GM23338 (cell line): ENCODE measurements around the gene TPRX1. TPM values are rescaled to one million over a fixed set of nuclear protein-coding genes. Genes with fewer than 3 reads are reported as not detected.

Experiments used
- ATAC-seq: fragments of 200-7000 bp; cut with Tn5 transposase; 3 replicates; pipeline ENCODE4 v1.9.1; 2020
- DNase-seq: peaks from one replicate; pipeline ENCODE4 v3.0.0-alpha.2; 2015; ENCODE audit warnings: low spot score
- H2AFZ ChIP-seq: fragments of 200-600 bp; sonication (generic); 2 replicates; pipeline ENCODE4 v1.8.0; 2016; ENCODE audit warnings: antibody characterized with exemption, mild to moderate bottlenecking, moderate library complexity
- H3F3A ChIP-seq: fragments of 200-600 bp; sonication (generic); replicated peaks from 2 replicates; pipeline ENCODE4 v1.8.0; 2017; ENCODE audit warnings: antibody characterized with exemption, mixed run types, low read depth
- H3K27ac ChIP-seq: fragments of 200-600 bp; sonication (generic); 2 replicates; pipeline ENCODE4 v1.6.1; 2016; ENCODE audit warnings: low read depth
- H3K27me3 ChIP-seq: fragments of 200-600 bp; sonication (generic); 2 replicates; pipeline ENCODE4 v1.8.0; 2016; ENCODE audit warnings: mild to moderate bottlenecking, mixed run types, moderate library complexity; ENCODE audit not compliant: insufficient read depth
- H3K36me3 ChIP-seq: fragments of 200-600 bp; sonication (generic); 2 replicates; pipeline ENCODE4 v1.8.0; 2016; ENCODE audit warnings: mild to moderate bottlenecking; ENCODE audit not compliant: insufficient read depth
- H3K4me1 ChIP-seq: fragments of 200-600 bp; sonication (generic); 2 replicates; pipeline ENCODE4 v1.8.0; 2016; ENCODE audit warnings: mild to moderate bottlenecking, moderate library complexity; ENCODE audit not compliant: insufficient read depth
- H3K4me2 ChIP-seq: fragments of 200-600 bp; sonication (generic); 2 replicates; pipeline ENCODE4 v1.7.1; 2017; ENCODE audit warnings: mixed run types
- H3K4me3 ChIP-seq: fragments of 200-600 bp; sonication (generic); 2 replicates; pipeline ENCODE4 v1.6.1; 2016; ENCODE audit warnings: mixed run types
- H3K79me2 ChIP-seq: fragments of 200-600 bp; sonication (generic); replicated peaks from 2 replicates; pipeline ENCODE4 v1.8.0; 2017; ENCODE audit warnings: mild to moderate bottlenecking; ENCODE audit not compliant: insufficient read depth
- H3K9me2 ChIP-seq: fragments of 200-600 bp; sonication (generic); 2 replicates; pipeline ENCODE4 v1.8.0; 2017; ENCODE audit not compliant: insufficient read depth
- H4K20me1 ChIP-seq: fragments of 200-600 bp; sonication (generic); replicated peaks from 2 replicates; pipeline ENCODE4 v1.8.0; 2017; ENCODE audit warnings: mild to moderate bottlenecking; ENCODE audit not compliant: insufficient read depth
- H3K27ac Mint-ChIP-seq: 2 replicates; pipeline ENCODE4 v1.8.0; 2020; ENCODE audit warnings: inconsistent platforms, mild to moderate bottlenecking, moderate library complexity, mixed read lengths
- H3K27me3 Mint-ChIP-seq: 3 replicates; pipeline ENCODE4 v1.8.0; 2022; ENCODE audit warnings: low read depth, mild to moderate bottlenecking, moderate library complexity, mixed read lengths, inconsistent platforms; ENCODE audit not compliant: insufficient read depth, poor library complexity
- H3K36me3 Mint-ChIP-seq: 3 replicates; pipeline ENCODE4 v1.8.0; 2021; ENCODE audit warnings: low read depth, mild to moderate bottlenecking, inconsistent platforms, moderate library complexity, mixed read lengths
- H3K4me1 Mint-ChIP-seq: 3 replicates; pipeline ENCODE4 v1.8.0; 2020; ENCODE audit warnings: mild to moderate bottlenecking, inconsistent platforms, mixed read lengths
- H3K4me3 Mint-ChIP-seq: 3 replicates; pipeline ENCODE4 v1.8.0; 2021; ENCODE audit warnings: moderate library complexity, mild to moderate bottlenecking, inconsistent platforms, mixed read lengths
- H3K9me3 Mint-ChIP-seq: 3 replicates; pipeline ENCODE4 v1.8.0; 2020; ENCODE audit warnings: moderate library complexity, mild to moderate bottlenecking, inconsistent platforms, mixed read lengths
- CREB1 ChIP-seq: fragments of 250-450 bp; sonication (Bioruptor Pico); IDR thresholded peaks from 2 replicates; pipeline ENCODE4 v1.5.0; 2020; ENCODE audit warnings: low read depth, mild to moderate bottlenecking, moderate library complexity
- EZH2 ChIP-seq: fragments of 200-600 bp; sonication (generic); IDR thresholded peaks from one replicate; pipeline ENCODE4 v1.8.0; 2017; ENCODE audit warnings: antibody characterized with exemption, mild to moderate bottlenecking, low read depth; ENCODE audit not compliant: unreplicated experiment
- EZH2phosphoT487 ChIP-seq: fragments of 200-600 bp; sonication (generic); IDR thresholded peaks from one replicate; pipeline ENCODE4 v1.8.1; 2018; ENCODE audit warnings: antibody characterized with exemption; ENCODE audit not compliant: unreplicated experiment
- JUNB ChIP-seq: IDR thresholded peaks from one replicate; pipeline ENCODE4 v1.6.1; 2016; ENCODE audit warnings: antibody characterized with exemption; ENCODE audit not compliant: unreplicated experiment
- NANOG ChIP-seq: IDR thresholded peaks from 2 replicates; pipeline ENCODE4 v1.6.1; 2016; ENCODE audit warnings: antibody characterized with exemption, borderline replicate concordance
- POLR2AphosphoS5 ChIP-seq: IDR thresholded peaks from 2 replicates; pipeline ENCODE4 v1.6.1; 2016; ENCODE audit warnings: antibody characterized with exemption, low read depth
- STAT1 ChIP-seq: IDR thresholded peaks from one replicate; pipeline ENCODE4 v1.6.1; 2016; ENCODE audit warnings: antibody characterized with exemption; ENCODE audit not compliant: unreplicated experiment
- ZNF114 ChIP-seq: fragments of 250-450 bp; sonication (Bioruptor Pico); IDR thresholded peaks from 2 replicates; pipeline ENCODE4 v1.5.0; 2020; ENCODE audit warnings: mild to moderate bottlenecking, moderate library complexity
- ZNF331 ChIP-seq: fragments of 250-450 bp; sonication (Bioruptor Pico); IDR thresholded peaks from 2 replicates; pipeline ENCODE4 v1.5.0; 2020; ENCODE audit warnings: low read depth, mild to moderate bottlenecking, moderate library complexity
- ZNF462 ChIP-seq: fragments of 250-450 bp; sonication (Bioruptor Pico); IDR thresholded peaks from 2 replicates; pipeline ENCODE4 v1.5.0; 2020; ENCODE audit warnings: mild to moderate bottlenecking, moderate library complexity
- polyA plus RNA-seq: library from polyadenylated mRNA; unstranded; fragments of >200 nt; fragmentation: Nextera tagmentation; extraction: Ambion mirVana; gene quantifications from 2 replicates; pipeline ENCODE4 v1.2.1, GENCODE V29; 2016
- total RNA-seq: library from RNA; depleted of rRNA; stranded (reverse); fragments of >200 nt; shearing (Covaris generic); gene quantifications from 2 replicates; pipeline ENCODE4 v1.2.3, GENCODE V29; 2014
- TF ChIP-seq, protein P1 (sequence below): IDR thresholded peaks from 2 replicates; pipeline ENCODE4 v1.6.1; 2016; ENCODE audit warnings: antibody characterized with exemption
- TF ChIP-seq, protein P2 (sequence below): IDR thresholded peaks from one replicate; pipeline ENCODE4 v1.6.1; 2018; ENCODE audit warnings: antibody characterized with exemption; ENCODE audit not compliant: unreplicated experiment
- TF ChIP-seq, protein P3 (sequence below), 2 experiments: fragments of 200-600 bp in 1 of 2; sonication (generic) in 1 of 2; conservative IDR thresholded peaks; 2 replicates each; pipeline versions ENCODE4 v1.5.1 to v1.6.1; 2016 to 2017; ENCODE audit warnings: antibody characterized with exemption in 2 of 2, low read depth in 2 of 2, mild to moderate bottlenecking in 2 of 2, moderate library complexity in 1 of 2

Gene TPRX1
- total and polyA plus RNA-seq, 2 experiments from 2014 or later = 0.28 TPM; not detected in 1

DNA sequence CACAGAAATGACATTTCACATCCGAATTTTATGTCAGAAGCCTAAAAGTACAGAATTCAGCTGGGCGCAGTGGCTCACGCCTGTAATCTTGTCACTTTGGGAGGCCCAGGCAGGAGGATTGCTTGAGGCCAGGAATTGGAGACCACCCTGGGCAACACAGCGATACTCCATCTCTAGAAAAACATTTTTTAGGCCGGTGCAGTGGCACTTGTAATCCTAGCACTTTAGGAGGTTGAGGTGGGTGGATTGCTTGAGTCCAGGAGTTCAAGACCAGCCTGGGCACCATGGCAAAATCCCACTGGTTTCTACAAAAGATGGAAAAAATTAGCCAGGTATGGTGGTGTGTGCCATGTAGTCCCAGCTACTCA lies 43.7 kb downstream of the TPRX1 start:
- H3K27me3 Mint-ChIP-seq = peaks cover 19% of the 10 kb centered on the region
- no peak overlapping the region for H3K4me2 ChIP-seq

More for the DNA sequence above, 43.7 kb downstream of the TPRX1 start:
- Histone ChIP-seq H3F3A (peaks cover 23% of the 10 kb centered on the region), H3K27me3 (no peaks in the 10 kb centered on the region), H4K20me1 (0 out of 2 replicates have a peak, but pooled peaks cover 4% of the 10 kb centered on the region), H3K27ac (no peak overlapping the region), H3K4me3 (no peak overlapping the region), H3K36me3 (peaks cover 22% of the 10 kb centered on the region), H2AFZ (no peak overlapping the region), H3K79me2 (no peaks in the 10 kb centered on the region), H3K4me1 (no peaks in the 10 kb centered on the region), H3K9me2 (no peaks in the 10 kb centered on the region)
- no peak for TF ChIP-seq NANOG
- no peak for TF ChIP-seq EZH2phosphoT487
- no peak for TF ChIP-seq STAT1
- no peak for TF ChIP-seq ZNF331 (CRISPR knock-in tag)
- TF ChIP-seq, protein P1, sequence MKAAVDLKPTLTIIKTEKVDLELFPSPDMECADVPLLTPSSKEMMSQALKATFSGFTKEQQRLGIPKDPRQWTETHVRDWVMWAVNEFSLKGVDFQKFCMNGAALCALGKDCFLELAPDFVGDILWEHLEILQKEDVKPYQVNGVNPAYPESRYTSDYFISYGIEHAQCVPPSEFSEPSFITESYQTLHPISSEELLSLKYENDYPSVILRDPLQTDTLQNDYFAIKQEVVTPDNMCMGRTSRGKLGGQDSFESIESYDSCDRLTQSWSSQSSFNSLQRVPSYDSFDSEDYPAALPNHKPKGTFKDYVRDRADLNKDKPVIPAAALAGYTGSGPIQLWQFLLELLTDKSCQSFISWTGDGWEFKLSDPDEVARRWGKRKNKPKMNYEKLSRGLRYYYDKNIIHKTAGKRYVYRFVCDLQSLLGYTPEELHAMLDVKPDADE = no peak
- no peak for TF ChIP-seq JUNB
- no peak for TF ChIP-seq ZNF114 (CRISPR knock-in tag)
- TF ChIP-seq, protein P2, sequence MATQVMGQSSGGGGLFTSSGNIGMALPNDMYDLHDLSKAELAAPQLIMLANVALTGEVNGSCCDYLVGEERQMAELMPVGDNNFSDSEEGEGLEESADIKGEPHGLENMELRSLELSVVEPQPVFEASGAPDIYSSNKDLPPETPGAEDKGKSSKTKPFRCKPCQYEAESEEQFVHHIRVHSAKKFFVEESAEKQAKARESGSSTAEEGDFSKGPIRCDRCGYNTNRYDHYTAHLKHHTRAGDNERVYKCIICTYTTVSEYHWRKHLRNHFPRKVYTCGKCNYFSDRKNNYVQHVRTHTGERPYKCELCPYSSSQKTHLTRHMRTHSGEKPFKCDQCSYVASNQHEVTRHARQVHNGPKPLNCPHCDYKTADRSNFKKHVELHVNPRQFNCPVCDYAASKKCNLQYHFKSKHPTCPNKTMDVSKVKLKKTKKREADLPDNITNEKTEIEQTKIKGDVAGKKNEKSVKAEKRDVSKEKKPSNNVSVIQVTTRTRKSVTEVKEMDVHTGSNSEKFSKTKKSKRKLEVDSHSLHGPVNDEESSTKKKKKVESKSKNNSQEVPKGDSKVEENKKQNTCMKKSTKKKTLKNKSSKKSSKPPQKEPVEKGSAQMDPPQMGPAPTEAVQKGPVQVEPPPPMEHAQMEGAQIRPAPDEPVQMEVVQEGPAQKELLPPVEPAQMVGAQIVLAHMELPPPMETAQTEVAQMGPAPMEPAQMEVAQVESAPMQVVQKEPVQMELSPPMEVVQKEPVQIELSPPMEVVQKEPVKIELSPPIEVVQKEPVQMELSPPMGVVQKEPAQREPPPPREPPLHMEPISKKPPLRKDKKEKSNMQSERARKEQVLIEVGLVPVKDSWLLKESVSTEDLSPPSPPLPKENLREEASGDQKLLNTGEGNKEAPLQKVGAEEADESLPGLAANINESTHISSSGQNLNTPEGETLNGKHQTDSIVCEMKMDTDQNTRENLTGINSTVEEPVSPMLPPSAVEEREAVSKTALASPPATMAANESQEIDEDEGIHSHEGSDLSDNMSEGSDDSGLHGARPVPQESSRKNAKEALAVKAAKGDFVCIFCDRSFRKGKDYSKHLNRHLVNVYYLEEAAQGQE = no peak
- no peak for TF ChIP-seq ZNF462 (CRISPR knock-in tag)
- no peak for TF ChIP-seq POLR2AphosphoS5
- no peak for TF ChIP-seq EZH2
- TF ChIP-seq CREB1 (CRISPR knock-in tag) = no peak
- TF ChIP-seq, protein P3, sequence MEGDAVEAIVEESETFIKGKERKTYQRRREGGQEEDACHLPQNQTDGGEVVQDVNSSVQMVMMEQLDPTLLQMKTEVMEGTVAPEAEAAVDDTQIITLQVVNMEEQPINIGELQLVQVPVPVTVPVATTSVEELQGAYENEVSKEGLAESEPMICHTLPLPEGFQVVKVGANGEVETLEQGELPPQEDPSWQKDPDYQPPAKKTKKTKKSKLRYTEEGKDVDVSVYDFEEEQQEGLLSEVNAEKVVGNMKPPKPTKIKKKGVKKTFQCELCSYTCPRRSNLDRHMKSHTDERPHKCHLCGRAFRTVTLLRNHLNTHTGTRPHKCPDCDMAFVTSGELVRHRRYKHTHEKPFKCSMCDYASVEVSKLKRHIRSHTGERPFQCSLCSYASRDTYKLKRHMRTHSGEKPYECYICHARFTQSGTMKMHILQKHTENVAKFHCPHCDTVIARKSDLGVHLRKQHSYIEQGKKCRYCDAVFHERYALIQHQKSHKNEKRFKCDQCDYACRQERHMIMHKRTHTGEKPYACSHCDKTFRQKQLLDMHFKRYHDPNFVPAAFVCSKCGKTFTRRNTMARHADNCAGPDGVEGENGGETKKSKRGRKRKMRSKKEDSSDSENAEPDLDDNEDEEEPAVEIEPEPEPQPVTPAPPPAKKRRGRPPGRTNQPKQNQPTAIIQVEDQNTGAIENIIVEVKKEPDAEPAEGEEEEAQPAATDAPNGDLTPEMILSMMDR (conservative IDR thresholded peaks at IDR 0.05; ENCODE audit: low read depth in 2 of 2) = no peak
- no peaks in the 10 kb centered on the region; the same call in 2 of the 3 replicates for H3K9me3 Mint-ChIP-seq
- ATAC-seq = no peak
- no peak overlapping the region for H3K27ac Mint-ChIP-seq
- no peak for DNase-seq
- peaks cover 39% of the 10 kb centered on the region for H3K36me3 Mint-ChIP-seq
- peaks cover 4% of the 10 kb centered on the region for H3K4me1 Mint-ChIP-seq
- H3K4me3 Mint-ChIP-seq = no peak overlapping the region
